ENCODE results near the gene RPS6KA1.
"Not testable (repeated sequence)": the region's sequence is repeated elsewhere in the genome, so short reads cannot be mapped to it uniquely, and the experiment has no call there.

The RPS6KA1 gene

DNA sequence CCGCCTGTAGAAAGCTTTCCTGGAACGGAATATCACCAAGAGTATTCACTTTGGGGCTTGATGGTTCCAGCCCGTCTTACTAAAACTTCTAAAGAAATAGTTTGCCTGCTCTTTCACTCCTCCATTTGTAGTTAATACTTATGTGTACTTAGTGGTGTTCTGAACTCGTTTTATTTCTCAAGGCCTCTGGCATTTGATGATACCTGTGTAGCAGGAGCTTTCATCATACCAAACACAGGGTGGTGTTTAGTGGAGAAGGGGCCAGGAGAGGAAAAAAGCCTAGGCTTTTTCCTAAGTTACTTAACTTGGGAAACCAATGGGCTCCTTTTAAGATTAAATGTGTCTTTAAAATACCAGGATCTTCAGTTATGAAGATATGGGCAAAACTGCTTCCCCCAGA, 74.3 kb downstream of the RPS6KA1 start:
- DNase-seq = no peak

DNA sequence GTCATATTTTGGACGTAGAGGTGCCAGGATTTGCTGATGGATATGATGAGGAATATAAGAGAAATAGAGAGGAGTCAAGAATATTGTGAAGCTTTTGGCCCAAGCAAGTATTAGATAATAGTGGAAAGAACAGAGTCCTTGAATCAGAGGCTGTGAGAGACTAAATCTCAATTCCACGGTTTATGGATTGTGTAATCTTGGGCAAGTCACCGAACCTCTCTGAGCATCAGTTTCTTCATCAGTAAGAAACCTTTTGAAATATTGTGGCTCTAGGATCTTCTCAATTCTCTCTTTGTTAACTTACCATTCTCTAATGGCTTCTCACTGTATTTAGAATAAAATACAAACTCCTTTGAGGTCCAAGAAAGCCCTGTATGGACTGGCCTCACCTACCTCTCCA, 77.6 kb downstream of the RPS6KA1 start:
- DNase-seq = no peak

DNA sequence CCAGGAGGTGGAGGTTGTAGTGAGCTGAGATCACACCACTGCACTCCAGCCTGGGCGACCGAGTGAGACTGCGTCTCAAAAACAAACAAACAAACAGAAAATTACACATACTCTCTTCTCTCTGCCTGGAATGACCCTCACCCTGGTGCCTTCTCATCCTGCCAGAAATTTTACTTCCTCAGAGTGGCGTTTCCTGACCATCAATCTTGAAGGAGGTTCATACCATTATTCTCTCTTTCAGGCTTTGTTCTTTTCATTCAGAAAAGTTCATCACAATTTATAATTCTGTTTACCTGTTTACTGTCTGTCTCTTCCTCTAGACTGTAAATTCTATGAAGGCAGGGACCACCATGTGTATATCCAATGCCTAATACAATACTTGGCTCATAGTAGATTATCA, 79.3 kb downstream of the RPS6KA1 start:
- DNase-seq = no peak

DNA sequence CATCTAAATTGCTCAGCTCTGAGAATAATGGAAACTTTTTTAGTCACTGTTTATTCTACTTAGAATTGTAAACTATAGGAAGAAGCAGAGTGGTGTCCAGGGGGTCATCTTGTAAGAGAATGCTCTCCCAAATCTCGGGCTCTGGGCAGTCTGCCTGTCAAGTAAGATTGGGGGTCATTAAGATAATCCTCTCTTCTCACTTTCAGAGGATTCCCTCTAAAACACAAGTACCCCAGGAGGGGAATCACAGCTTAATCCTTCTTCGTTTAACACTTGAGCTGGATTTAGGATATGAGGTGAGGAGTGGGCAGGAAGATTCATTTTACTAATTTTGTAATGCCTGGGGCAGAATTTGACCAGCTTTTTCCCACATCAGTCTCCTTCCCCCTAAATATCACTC, 81.2 kb downstream of the RPS6KA1 start:
- no peak for DNase-seq

DNA sequence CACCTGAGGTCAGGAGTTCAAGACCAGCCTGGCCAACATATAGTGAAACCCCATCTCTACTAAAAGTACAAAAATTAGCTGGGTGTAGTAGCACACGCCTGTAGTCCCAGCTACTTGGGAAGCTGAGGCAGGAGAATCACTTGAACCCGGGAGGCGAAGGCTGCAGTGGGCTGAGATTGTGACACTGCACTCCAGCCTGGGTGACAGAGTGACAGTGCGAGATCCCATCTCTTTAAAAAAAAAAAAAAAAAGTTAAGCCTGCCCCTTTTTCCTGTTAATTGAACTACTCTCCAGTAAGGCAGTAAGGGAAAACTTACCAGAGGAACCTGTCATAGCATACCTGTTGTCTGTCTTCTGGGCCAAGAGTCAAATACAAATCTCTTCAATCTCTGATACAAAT, 83.1 kb downstream of the RPS6KA1 start:
- DNase-seq = not testable (repeated sequence)

DNA sequence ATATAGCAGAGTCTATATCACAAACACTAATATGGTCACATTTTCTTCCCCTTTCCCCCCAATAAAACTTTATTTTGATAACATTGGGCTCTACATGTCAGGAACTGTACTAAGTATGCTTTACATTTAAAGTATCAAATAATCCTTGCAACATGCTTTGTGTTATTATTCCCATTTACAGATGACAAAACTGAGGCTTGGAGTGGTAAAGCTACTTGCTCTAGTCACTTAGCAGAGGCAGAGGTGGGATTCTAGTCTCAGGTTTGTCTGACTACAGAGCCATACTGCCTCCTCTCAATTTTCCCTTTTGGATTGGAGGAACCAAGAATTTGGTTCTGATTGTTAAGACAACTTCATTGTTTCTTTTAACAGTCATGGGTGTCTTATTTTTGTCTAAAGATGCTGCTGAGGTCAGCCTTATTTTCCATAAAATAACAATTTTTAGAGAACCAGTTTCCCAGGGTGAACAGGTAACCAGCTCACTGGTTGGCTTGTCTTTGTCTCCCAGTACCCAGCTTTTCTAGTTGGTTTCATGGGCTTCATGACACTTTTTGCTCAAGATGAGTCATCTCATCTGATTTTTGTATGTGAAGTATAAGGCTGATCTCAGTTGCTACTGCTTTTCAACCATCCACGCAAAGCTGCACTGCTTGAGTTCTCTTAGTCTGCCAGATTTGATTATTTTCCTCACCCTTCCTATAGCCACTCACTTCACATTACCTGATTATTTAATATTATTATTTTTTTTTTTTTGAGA, 85.3 kb downstream of the RPS6KA1 start:
- no peak for DNase-seq

DNA sequence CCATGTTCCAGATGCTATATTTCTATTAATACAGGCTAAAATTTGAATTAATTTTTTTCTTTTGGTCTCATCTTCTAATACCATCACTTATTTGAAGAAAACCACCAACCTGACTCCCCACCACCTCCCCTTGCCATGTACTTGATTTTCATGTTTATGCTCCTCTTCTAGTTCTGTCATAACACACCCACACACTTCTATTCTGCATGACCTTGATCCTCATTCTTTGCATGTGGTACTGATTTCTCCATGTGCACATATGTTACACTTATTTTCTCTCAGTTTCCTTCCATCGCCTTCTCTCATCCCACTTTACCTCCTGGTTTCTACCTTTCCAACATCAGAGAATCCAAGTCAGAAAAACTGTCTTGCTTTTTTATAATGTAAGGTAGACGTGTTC, 87.3 kb downstream of the RPS6KA1 start:
- no peak for DNase-seq

DNA sequence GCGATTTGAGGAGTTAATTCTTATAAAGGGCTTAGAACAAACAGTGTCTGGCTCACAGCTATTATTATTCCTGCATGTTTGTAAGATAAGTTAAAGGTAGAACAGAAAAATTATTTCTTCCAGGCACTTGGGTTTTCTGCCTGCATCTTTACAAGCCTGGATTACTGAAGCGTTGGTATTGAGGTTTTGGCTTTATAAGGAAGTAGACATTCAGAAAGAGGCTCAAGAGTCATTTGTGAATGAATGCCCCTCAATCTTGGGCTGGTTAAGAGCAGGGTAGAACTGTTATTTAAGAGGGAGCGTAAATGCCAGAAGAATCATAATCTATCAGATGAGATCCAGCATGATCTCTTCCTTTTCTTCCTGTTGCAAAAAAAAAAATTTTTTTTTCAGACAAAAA, 89.0 kb downstream of the RPS6KA1 start:
- no peak for DNase-seq

Measured in EL (cell line).